Measurements from ENCODE around the gene PNPLA4. TPM values are rescaled to one million over a fixed set of nuclear protein-coding genes. Genes with fewer than 3 reads are reported as not detected.

The PNPLA4 gene
- total RNA-seq, 2 experiments from 2014 or later = 3.7 to 5.6 TPM

DNA sequence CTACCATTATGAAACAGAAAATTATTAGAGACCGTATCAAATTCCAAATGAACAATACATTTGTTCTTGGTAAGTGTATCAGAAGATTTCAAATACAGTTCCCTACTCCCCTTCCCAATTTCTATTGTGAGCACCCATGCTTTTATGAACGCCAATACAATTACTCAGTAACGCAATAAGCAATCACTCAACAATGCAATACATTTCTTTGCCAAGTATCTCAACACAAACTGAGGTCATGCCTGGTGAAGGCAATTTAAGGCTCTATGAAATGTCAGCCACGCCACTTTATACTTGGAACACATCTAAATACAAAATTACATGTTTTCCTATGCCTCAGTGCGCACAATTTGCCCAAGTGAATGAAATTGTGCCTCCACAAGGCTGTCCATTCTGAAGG is 712 bp downstream of the PNPLA4 start:
- Mint-ChIP-seq H3K27ac (peak overlapping the region; percentile 56), H3K36me3 (no peaks in the 10 kb centered on the region), H3K27me3 (no peaks in the 10 kb centered on the region), H3K4me1 (peaks cover 13% of the 10 kb centered on the region), H3K4me3 (peak overlapping the region; percentile 83), H3K9me3 (ENCODE audit: low read depth) (no peaks in the 10 kb centered on the region)
- CTCF ChIA-PET = interaction anchor here (1.7 kb wide), 1 partner anchor 11 kb away, joined by 4 read pairs; no protein-coding TSS in a partner anchor
- DNase-seq (no peak), ATAC-seq (no peak)

DNA sequence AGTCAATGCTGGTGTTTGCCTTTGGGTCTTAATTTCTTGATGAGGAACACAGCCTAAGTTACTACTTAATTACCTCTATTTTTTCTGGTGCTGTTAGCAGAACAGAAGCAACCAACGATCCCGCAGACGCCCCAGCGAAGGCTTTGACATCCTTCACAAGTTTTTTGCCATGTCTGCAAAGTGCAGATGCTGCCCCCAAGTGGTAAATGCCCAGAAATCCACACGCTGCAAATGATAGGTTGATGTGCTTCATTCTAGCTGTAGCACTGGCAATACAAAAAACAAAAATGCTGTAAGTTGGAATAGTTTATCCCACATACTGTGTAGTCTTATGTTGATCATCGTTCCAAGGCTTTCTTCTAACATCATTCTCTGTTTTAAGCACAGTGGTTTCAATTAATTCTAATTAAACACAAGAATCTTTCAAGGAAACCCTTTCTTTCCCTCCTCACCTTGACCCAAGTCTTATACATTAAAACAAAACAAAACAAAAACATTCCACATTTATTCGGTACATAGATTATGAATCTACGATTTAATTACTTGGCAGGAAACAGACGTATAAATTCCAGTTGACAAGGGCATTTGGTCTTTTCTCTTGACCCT is 1.2 kb downstream of the PNPLA4 start:
- Mint-ChIP-seq H3K27ac (peak overlapping the region; percentile 56), H3K4me3 (peak overlapping the region; percentile 83), H3K27me3 (no peaks in the 10 kb centered on the region), H3K4me1 (peaks cover 13% of the 10 kb centered on the region), H3K36me3 (no peaks in the 10 kb centered on the region), H3K9me3 (ENCODE audit: low read depth) (no peaks in the 10 kb centered on the region)
- ATAC-seq (peak; percentile 43), DNase-seq (peak; percentile 72)
- CTCF ChIA-PET = interaction anchor here (1.1 to 1.7 kb wide), 2 partner anchors 9 to 11 kb away, joined by 3 to 4 read pairs; no protein-coding TSS in a partner anchor

DNA sequence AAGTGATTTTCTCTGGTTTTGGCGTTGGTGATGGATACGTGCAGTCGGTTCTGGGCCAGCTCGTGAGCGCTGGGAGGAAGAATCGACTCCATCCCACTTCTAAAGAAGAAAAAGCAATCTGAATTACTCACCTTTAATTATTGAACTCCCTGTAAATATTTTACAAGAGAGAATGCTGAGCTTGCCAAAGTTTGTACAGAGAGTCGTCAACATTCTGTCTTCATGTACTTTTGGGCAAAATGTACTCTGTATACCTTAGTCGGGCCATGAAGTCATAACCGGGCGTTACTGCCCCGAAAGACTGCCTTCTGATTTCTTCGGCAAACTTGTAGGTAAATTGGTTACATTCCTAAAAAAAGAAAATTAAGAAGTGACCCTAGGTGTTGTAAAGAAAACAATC is 5.5 kb downstream of the PNPLA4 start:
- no peaks in the 10 kb centered on the region for H3K36me3 Mint-ChIP-seq
- ATAC-seq = no peak
- H3K4me3 Mint-ChIP-seq = no peak overlapping the region
- H3K27ac Mint-ChIP-seq = no peak overlapping the region
- no peaks in the 10 kb centered on the region for H3K27me3 Mint-ChIP-seq
- no peak for DNase-seq
- CTCF ChIA-PET = no interaction called here
- peaks cover 9% of the 10 kb centered on the region for H3K4me1 Mint-ChIP-seq
- no peaks in the 10 kb centered on the region for H3K9me3 Mint-ChIP-seq (ENCODE audit: low read depth)

DNA sequence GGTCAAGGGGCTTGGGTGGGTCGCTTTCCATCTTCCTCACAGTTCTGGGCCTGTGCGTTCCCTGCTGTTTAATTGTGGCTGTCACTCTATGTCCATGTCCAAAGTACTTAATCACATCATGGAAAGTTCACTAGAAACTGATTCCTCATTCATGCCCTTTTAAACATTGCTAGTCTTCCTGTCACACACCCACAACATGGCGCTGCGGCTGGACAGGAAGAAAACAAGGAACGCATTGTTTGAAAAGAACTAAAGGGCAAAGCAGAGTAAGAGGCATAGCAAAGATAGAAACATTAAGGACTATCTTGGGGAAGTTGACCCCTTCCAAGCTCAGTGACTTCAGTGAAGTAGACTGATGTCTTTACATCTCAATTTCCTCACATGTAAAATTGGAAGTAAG is 18.4 kb downstream of the PNPLA4 start:
- H3K27ac Mint-ChIP-seq = no peak overlapping the region
- CTCF ChIA-PET = no interaction called here

DNA sequence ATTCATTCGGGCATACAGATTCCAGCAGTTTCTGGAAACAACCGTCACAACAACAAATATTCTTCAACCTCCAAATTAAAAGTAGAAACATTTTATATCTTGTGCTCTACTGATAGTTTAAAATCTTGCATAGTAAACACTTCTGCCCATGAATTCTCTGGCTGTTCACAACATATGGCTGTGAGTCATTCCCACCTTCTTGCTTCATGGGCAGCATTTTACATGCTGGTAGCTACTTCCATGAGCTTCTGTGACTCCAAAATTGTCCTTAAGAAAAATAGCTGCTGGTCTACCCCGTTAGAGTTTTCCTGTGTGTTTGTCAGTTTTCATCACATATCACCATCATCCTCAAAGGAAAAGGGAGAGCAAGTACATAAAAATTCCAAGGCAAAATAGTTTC is 22.7 kb downstream of the PNPLA4 start:
- no peak overlapping the region for H3K27ac Mint-ChIP-seq
- H3K9me3 Mint-ChIP-seq (ENCODE audit: low read depth) = no peaks in the 10 kb centered on the region
- H3K36me3 Mint-ChIP-seq = peaks cover 5% of the 10 kb centered on the region
- H3K4me3 Mint-ChIP-seq = no peak overlapping the region
- ATAC-seq (no peak), DNase-seq (no peak)
- no peaks in the 10 kb centered on the region for H3K27me3 Mint-ChIP-seq
- no peaks in the 10 kb centered on the region for H3K4me1 Mint-ChIP-seq
- CTCF ChIA-PET = no interaction called here

More for the DNA sequence above, 18.4 kb downstream of the PNPLA4 start:
- ATAC-seq (no peak), DNase-seq (no peak)
- Mint-ChIP-seq H3K4me1 (no peaks in the 10 kb centered on the region), H3K9me3 (ENCODE audit: low read depth) (no peaks in the 10 kb centered on the region), H3K4me3 (no peak overlapping the region), H3K27me3 (no peaks in the 10 kb centered on the region), H3K36me3 (no peaks in the 10 kb centered on the region)

DNA sequence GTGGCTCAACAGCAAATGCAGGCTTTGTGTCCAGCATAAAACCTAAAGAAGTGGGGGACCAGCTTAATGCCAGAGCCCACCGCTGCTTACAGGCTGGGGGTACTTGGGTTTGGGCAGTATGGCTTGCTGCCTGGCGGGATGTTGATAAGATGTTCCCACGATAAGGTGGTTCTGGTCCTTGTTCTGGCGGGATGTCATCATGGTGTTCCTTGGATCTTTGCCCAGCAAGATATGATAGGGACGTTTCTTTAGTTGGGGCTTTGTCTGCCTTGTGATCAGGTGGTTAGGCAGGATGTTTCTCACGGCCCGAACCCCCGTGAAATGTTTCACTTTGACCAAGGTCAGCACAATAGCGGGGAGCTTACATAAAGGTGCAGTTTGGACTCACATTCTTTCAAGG is 35.3 kb downstream of the PNPLA4 start:
- Mint-ChIP-seq H3K36me3 (no peaks in the 10 kb centered on the region), H3K4me1 (peaks cover 2% of the 10 kb centered on the region), H3K27me3 (no peaks in the 10 kb centered on the region), H3K27ac (no peak overlapping the region), H3K4me3 (no peak overlapping the region), H3K9me3 (ENCODE audit: low read depth) (no peaks in the 10 kb centered on the region)
- CTCF ChIA-PET = no interaction called here
- ATAC-seq (no peak), DNase-seq (no peak)

DNA sequence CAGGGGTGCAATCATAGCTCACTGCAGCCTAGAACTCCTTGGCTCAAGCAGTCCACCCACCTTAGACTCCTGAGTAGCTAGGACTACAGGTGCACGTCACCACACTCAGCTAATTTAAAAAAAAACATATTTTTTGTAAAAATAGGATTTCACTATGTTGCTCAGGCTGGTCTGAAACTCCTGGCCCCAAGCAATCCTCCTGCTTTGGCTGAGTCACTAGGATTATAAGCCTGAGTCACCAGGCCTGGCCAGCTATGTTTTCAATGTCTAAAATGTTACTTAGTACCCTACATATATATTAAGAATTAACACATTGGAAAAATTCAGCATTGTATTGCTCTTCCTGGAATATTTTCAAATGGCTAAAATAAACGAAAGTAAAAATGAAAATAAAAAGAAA is 37.5 kb downstream of the PNPLA4 start:
- no peak for ATAC-seq
- no peaks in the 10 kb centered on the region for H3K27me3 Mint-ChIP-seq
- H3K4me3 Mint-ChIP-seq = no peak overlapping the region
- H3K9me3 Mint-ChIP-seq (ENCODE audit: low read depth) = no peaks in the 10 kb centered on the region
- peaks cover 2% of the 10 kb centered on the region for H3K4me1 Mint-ChIP-seq
- CTCF ChIA-PET = no interaction called here
- H3K36me3 Mint-ChIP-seq = no peaks in the 10 kb centered on the region
- DNase-seq = no peak
- H3K27ac Mint-ChIP-seq = no peak overlapping the region

DNA sequence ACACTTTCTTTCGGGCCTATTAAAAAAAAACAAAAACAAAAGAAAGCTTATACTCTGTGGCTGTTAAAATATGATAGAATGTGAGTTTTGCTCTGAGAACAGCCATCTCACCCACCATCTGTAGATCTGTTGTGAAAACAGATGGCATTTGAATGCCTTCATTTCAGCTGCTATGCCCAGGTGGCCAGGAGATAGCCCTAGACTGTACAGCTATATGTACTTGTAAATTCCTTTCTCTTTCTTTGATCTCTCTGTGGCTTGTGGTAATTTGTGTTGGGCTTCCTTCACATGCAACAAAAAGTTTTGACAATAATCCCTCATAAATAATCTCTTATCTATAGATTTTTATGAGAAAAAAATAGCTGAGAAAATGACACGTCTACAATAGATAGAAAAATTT is 38.1 kb downstream of the PNPLA4 start:
- Mint-ChIP-seq H3K9me3 (ENCODE audit: low read depth) (no peaks in the 10 kb centered on the region), H3K4me1 (peaks cover 2% of the 10 kb centered on the region), H3K27me3 (no peaks in the 10 kb centered on the region), H3K36me3 (no peaks in the 10 kb centered on the region), H3K4me3 (no peak overlapping the region), H3K27ac (no peak overlapping the region)
- no peak for ATAC-seq
- CTCF ChIA-PET = no interaction called here
- no peak for DNase-seq

DNA sequence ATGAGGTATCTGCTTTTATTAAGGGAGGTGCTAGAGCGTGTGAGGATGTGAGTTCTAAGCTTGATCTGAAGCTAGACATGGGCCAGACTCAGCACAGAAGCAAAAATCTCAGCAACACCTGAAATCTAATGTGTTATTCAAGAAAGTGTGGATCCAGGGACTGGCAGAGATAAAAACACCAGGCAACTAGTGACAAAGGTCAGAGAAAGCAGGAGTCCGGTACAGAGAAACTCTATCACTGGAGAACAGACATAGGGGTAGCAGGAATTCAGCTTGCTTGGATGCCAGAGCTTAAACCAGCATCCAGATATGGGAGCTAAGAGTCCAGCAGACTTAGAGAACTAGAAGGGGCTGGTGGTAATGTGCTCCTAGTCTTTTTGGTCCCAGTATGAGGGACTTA is 50.3 kb downstream of the PNPLA4 start:
- H3K36me3 Mint-ChIP-seq = no peaks in the 10 kb centered on the region
- DNase-seq = no peak
- CTCF ChIA-PET = no interaction called here
- H3K9me3 Mint-ChIP-seq (ENCODE audit: low read depth) = no peaks in the 10 kb centered on the region
- H3K27me3 Mint-ChIP-seq = no peaks in the 10 kb centered on the region
- no peaks in the 10 kb centered on the region for H3K4me1 Mint-ChIP-seq
- no peak for ATAC-seq
- H3K27ac Mint-ChIP-seq = no peak overlapping the region
- no peak overlapping the region for H3K4me3 Mint-ChIP-seq

DNA sequence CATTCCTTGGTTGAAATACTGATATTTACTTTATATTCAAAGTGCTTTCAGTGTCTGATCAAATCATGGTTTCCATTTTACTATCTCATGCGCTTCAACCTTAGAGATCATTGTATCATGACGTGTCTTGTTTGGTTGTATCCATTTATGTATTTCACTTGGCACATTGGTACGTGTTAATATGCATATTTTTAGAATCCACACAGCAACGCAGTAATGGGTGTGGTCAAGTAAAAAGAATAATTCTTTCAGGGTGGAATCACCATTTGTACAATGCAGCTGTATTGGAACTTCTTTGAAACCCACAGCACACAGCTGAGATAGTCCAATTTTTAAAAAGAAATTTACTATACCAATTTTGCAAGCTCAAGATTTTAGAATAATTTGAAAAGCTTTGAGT is 55.2 kb downstream of the PNPLA4 start:
- no peak for ATAC-seq
- Mint-ChIP-seq H3K36me3 (no peaks in the 10 kb centered on the region), H3K4me1 (no peaks in the 10 kb centered on the region), H3K9me3 (ENCODE audit: low read depth) (no peaks in the 10 kb centered on the region), H3K27ac (no peak overlapping the region), H3K4me3 (no peak overlapping the region), H3K27me3 (no peaks in the 10 kb centered on the region)
- CTCF ChIA-PET = no interaction called here
- no peak for DNase-seq

DNA sequence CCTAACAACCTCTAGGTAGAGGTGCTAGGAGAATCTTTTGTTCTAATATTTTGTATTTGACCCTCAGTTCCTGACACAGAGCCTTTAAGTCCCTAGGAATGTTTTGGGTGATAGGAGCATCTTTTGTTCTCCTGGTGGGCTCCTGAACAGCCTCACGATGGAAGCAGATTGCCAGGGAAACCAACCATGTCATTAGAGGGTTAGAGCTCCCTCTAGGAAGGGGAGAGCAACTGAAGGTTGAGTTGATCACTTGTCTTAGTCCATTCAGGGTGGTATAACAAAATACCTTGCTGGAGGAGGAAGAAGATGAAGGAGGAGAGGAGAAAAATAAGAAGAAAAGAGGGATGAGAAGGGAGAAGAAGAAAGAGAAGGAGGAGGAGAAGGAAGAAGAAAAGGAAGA is 75.0 kb downstream of the PNPLA4 start:
- Mint-ChIP-seq H3K4me3 (no peak overlapping the region), H3K9me3 (ENCODE audit: low read depth) (no peaks in the 10 kb centered on the region)
- CTCF ChIA-PET = no interaction called here

More for the DNA sequence above, 75.0 kb downstream of the PNPLA4 start:
- no peaks in the 10 kb centered on the region for H3K4me1 Mint-ChIP-seq
- H3K27ac Mint-ChIP-seq = no peak overlapping the region
- H3K36me3 Mint-ChIP-seq = no peaks in the 10 kb centered on the region
- H3K27me3 Mint-ChIP-seq = no peaks in the 10 kb centered on the region
- no peak for DNase-seq
- no peak for ATAC-seq

Other genes starting within 250 kb of the PNPLA4 start
- not detected for gene VCX, start 84.2 kb downstream of the PNPLA4 start, total RNA-seq
- not detected for gene VCX2, start 243.9 kb upstream of the PNPLA4 start, total RNA-seq

All from activated CD8-positive, alpha-beta memory T cell treated with anti-CD3 and anti-CD28 coated beads, Interleukin-2, amount 10 ng/mL, durations not matched to agents 7 days and 5 days (primary cell).